WERI-Rb-1 (cell line): ENCODE results near the gene POPDC2.

Source experiments
- DNase-seq: peaks from one replicate; pipeline ENCODE4 v3.0.0-alpha.2; 2020
- H3K27ac ChIP-seq: fragments of 250-450 bp; sonication (Bioruptor Pico); 2 replicates; pipeline ENCODE4 v1.5.1; 2020; ENCODE audit warnings: mild to moderate bottlenecking, moderate library complexity
- H3K27me3 ChIP-seq: fragments of 250-450 bp; sonication (Bioruptor Pico); 2 replicates; pipeline ENCODE4 v1.5.1; 2021; ENCODE audit warnings: mild to moderate bottlenecking, low read depth, moderate library complexity; ENCODE audit not compliant: insufficient read depth, severe bottlenecking
- H3K36me3 ChIP-seq: fragments of 250-450 bp; sonication (Bioruptor Pico); 2 replicates; pipeline ENCODE4 v1.5.1; 2020; ENCODE audit warnings: mild to moderate bottlenecking, moderate library complexity
- H3K4me3 ChIP-seq: 2 replicates; pipeline ENCODE4 v1.5.1; 2011; ENCODE audit warnings: low read depth, mild to moderate bottlenecking, control low read depth, low read length
- H3K9me3 ChIP-seq: fragments of 250-450 bp; sonication (Bioruptor Pico); 2 replicates; pipeline ENCODE4 v1.5.1; 2021; ENCODE audit warnings: mild to moderate bottlenecking, moderate library complexity; ENCODE audit not compliant: severe bottlenecking
- CTCF ChIP-seq: IDR thresholded peaks from 2 replicates; pipeline ENCODE4 v1.5.1; 2011; ENCODE audit warnings: low read depth, mild to moderate bottlenecking, control low read depth, inconsistent platforms, low read length

Gene POPDC2

DNA sequence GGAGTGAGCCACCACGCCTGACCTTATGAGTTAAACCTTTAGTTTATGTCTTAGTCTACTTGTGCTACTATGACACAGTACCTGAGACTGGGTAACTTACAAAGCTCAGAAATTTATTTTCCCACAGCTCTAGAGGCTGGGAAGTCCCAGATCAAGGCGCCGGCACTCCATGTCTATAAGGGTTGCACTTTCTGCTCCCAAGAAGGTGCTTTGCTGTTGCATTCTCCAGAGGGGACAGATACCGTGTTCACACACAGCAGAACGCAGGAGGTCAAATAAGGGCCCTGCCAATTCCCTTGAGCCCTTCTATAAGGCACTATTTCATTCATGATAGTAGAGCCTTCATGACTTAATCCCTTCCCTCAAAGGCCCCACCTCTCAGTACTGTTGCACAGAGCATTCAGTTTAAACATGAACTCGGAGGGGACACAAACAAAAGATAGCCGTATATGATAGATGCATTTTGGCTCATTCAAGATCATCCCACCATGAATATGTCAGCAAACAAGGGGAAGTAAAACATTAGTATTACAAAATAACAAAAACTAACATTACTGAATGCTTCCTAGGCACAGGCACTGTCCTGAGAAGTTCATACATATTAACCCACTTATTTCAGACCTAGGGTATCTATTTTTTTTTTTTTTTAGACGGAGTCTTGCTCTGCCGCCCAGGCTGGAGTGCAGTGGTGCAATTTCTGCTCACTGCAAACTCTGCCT is 36.2 kb downstream of the POPDC2 start:
- no peak for DNase-seq
- Histone ChIP-seq H3K4me3 (no peak overlapping the region), H3K27ac (no peak overlapping the region), H3K27me3 (no peaks in the 10 kb centered on the region), H3K36me3 (no peaks in the 10 kb centered on the region), H3K9me3 (no peaks in the 10 kb centered on the region)
- no peak for TF ChIP-seq CTCF

- H3K27me3 ChIP-seq: no peaks in the 10 kb centered on the region
- H3K27ac ChIP-seq: no peak overlapping the region
Observed at GRCh38 chr3:119620899-119621298, 39.5 kb downstream of the POPDC2 start.

DNA sequence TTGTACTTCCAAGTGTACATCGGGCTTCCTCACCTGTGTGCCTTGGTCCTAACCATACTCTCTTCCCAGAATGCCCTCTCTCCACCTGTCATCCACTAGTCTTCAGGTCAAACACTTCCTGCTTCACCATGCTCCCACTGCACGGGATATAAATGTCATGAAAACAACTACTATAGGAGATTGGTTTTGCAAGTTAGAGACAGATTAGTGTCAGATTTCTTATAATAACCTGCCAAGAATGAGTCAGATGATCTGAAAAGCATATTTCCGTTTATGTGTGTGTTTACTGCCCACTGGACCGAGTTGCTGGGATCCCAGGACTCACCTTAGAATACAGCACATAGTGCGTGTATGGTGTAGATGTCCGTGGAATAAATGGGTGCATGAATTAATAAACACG is 41.3 kb downstream of the POPDC2 start:
- Histone ChIP-seq H3K4me3 (no peak overlapping the region), H3K27me3 (no peaks in the 10 kb centered on the region), H3K27ac (no peak overlapping the region), H3K9me3 (no peaks in the 10 kb centered on the region), H3K36me3 (no peaks in the 10 kb centered on the region)
- TF ChIP-seq CTCF: no peak
- DNase-seq: no peak

More at GRCh38 chr3:119620899-119621298, 39.5 kb downstream of the POPDC2 start:
- Histone ChIP-seq H3K36me3 (no peaks in the 10 kb centered on the region), H3K9me3 (no peaks in the 10 kb centered on the region), H3K4me3 (no peak overlapping the region)
- no peak for DNase-seq
- TF ChIP-seq CTCF: no peak

DNA sequence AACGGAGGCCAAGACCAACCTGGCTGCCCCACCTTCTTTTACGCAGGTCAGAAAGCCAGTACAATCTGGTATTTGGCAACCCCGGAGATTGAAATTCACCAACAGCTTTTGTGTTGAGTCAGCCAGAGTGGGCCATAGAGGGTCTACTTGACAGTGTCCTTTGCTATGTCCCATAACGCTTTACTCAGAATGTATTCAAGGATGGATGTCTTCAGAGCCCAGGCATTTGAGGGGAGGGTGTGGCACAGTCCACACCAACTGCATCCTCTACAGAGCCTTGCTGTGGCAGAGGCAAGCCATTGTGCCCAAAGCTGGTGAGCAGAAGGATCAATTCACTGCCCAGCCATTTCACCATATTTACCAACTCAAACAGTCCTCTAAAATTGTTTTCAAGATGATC is 44.3 kb downstream of the POPDC2 start:
- no peak for DNase-seq
- Histone ChIP-seq H3K9me3 (no peaks in the 10 kb centered on the region), H3K27me3 (no peaks in the 10 kb centered on the region), H3K36me3 (no peaks in the 10 kb centered on the region), H3K27ac (no peak overlapping the region), H3K4me3 (no peak overlapping the region)
- TF ChIP-seq CTCF: no peak

- no peak for DNase-seq
- no peak for TF ChIP-seq CTCF
Observed at GRCh38 chr3:119613872-119614271, 46.5 kb downstream of the POPDC2 start.

DNA sequence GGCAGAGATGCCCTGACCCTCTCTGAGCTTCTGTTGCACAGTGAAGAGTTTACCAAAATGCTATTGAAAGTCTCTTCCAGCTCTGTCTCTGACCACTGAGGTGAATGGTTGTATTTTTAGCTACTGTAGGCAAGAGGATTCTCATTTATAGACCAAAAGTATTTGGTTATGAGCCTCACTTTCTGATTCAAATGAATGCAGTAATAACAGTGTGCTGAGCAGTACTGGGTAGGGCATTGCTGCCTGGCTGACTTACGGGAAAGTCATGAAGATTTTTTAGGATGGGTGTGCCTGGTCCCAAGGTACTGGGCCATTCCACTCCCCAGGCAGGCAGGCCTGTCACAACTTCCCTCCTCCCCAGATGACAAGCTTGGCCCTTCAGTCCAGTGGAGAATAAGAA is 47.2 kb downstream of the POPDC2 start:
- no peak overlapping the region for H3K27ac ChIP-seq
- no peak for DNase-seq
- no peaks in the 10 kb centered on the region for H3K9me3 ChIP-seq
- no peaks in the 10 kb centered on the region for H3K36me3 ChIP-seq
- no peak for TF ChIP-seq CTCF
- H3K4me3 ChIP-seq: no peak overlapping the region
- H3K27me3 ChIP-seq: no peaks in the 10 kb centered on the region

More at GRCh38 chr3:119613872-119614271, 46.5 kb downstream of the POPDC2 start:
- no peak overlapping the region for H3K27ac ChIP-seq
- no peaks in the 10 kb centered on the region for H3K9me3 ChIP-seq
- no peak overlapping the region for H3K4me3 ChIP-seq
- no peaks in the 10 kb centered on the region for H3K27me3 ChIP-seq
- H3K36me3 ChIP-seq: no peaks in the 10 kb centered on the region
